MM.1S (cell line): ENCODE data around the gene C4orf33.

Experiments used
- DNase-seq: peaks from one replicate; pipeline ENCODE4 v3.0.0-alpha.2; 2015
- H2AFZ ChIP-seq: fragments of 300-600 bp; sonication (generic); 2 replicates; pipeline ENCODE4 v1.6.0; 2016; ENCODE audit warnings: antibody characterized with exemption, low read length
- H3F3A ChIP-seq: fragments of 300-600 bp; sonication (generic); 2 replicates; pipeline ENCODE4 v1.6.1; 2016; ENCODE audit warnings: mild to moderate bottlenecking, antibody characterized with exemption, low read length, moderate library complexity, mixed read lengths; ENCODE audit not compliant: insufficient read depth
- H3K27ac ChIP-seq: fragments of 300-600 bp; sonication (generic); 2 replicates; pipeline ENCODE4 v1.5.1; 2016; ENCODE audit warnings: mild to moderate bottlenecking, low read length
- H3K27me3 ChIP-seq: fragments of 300-600 bp; sonication (generic); replicated peaks from 2 replicates; pipeline ENCODE4 v1.6.0; 2016; ENCODE audit warnings: low read length; ENCODE audit not compliant: insufficient read depth
- H3K36me3 ChIP-seq: fragments of 300-600 bp; sonication (generic); replicated peaks from 2 replicates; pipeline ENCODE4 v1.6.1; 2016; ENCODE audit warnings: mild to moderate bottlenecking, low read length, mixed read lengths; ENCODE audit not compliant: insufficient read depth
- H3K4me1 ChIP-seq: fragments of 300-600 bp; sonication (generic); 2 replicates; pipeline ENCODE4 v1.6.1; 2016; ENCODE audit warnings: low read length, mixed read lengths
- H3K4me2 ChIP-seq: fragments of 300-600 bp; sonication (generic); 2 replicates; pipeline ENCODE4 v1.6.0; 2016; ENCODE audit warnings: low read depth, low read length
- H3K4me3 ChIP-seq: fragments of 300-600 bp; sonication (generic); 2 replicates; pipeline ENCODE4 v1.5.1; 2016; ENCODE audit warnings: low read length, mixed read lengths
- H3K79me2 ChIP-seq: fragments of 300-600 bp; sonication (generic); 2 replicates; pipeline ENCODE4 v1.6.1; 2016; ENCODE audit warnings: mixed run types, low read length, mixed read lengths
- H3K9ac ChIP-seq: fragments of 300-600 bp; sonication (generic); 2 replicates; pipeline ENCODE4 v1.6.1; 2016; ENCODE audit warnings: low read length, mixed read lengths
- H3K9me2 ChIP-seq: fragments of 300-600 bp; sonication (generic); replicated peaks from 2 replicates; pipeline ENCODE4 v1.6.1; 2016; ENCODE audit warnings: mild to moderate bottlenecking, low read length, mixed read lengths; ENCODE audit not compliant: insufficient read depth
- H3K9me3 ChIP-seq: fragments of 300-600 bp; sonication (generic); replicated peaks from 2 replicates; pipeline ENCODE4 v1.6.1; 2016; ENCODE audit warnings: mild to moderate bottlenecking, low read length, mixed read lengths; ENCODE audit not compliant: insufficient read depth
- H4K20me1 ChIP-seq: fragments of 300-600 bp; sonication (generic); 2 replicates; pipeline ENCODE4 v1.6.1; 2016; ENCODE audit warnings: mild to moderate bottlenecking, low read length, moderate library complexity, mixed read lengths; ENCODE audit not compliant: insufficient read depth
- EZH2 ChIP-seq: fragments of 300-600 bp; sonication (generic); optimal IDR thresholded peaks from 2 replicates; pipeline ENCODE3; 2017; ENCODE audit warnings: low read depth, mild to moderate bottlenecking, antibody characterized with exemption, low read length, mixed read lengths
- EZH2phosphoT487 ChIP-seq: fragments of 300-600 bp; sonication (generic); IDR thresholded peaks from 2 replicates; pipeline ENCODE4 v1.6.1; 2018; ENCODE audit warnings: antibody characterized with exemption, low read length
- TF ChIP-seq, protein P1 (sequence below): fragments of 300-600 bp; sonication (generic); IDR thresholded peaks from 2 replicates; pipeline ENCODE4 v1.5.1; 2016; ENCODE audit warnings: antibody characterized with exemption, low read length, mixed read lengths

The C4orf33 gene

DNA sequence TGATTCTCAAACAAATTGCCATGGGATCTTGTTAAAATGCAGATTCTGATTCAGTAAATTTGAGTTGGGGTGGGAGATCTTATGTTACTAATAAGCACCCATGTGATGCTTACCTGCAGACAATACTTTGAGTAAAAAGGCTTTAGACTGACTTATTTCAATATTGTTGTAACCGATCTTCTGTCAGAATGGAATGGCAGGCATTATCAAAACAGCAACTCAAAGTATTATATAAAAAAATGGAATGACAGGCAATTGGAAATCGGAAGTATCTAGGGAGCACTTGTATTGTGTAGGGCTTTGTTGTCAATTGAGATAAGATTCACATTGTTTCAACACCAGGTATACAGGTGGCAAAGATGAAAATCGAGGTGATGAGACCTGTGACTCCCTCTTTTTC lies 67.5 kb downstream of the C4orf33 start:
- no peak for DNase-seq
- H3K79me2 ChIP-seq = no peaks in the 10 kb centered on the region
- no peaks in the 10 kb centered on the region for H3K9me3 ChIP-seq
- H3K27ac ChIP-seq = no peak overlapping the region
- no peak overlapping the region for H2AFZ ChIP-seq
- H3K9me2 ChIP-seq = no peaks in the 10 kb centered on the region
- no peaks in the 10 kb centered on the region for H3K36me3 ChIP-seq
- no peaks in the 10 kb centered on the region for H4K20me1 ChIP-seq
- no peaks in the 10 kb centered on the region for H3F3A ChIP-seq
- no peaks in the 10 kb centered on the region for H3K4me1 ChIP-seq
- TF ChIP-seq EZH2 = no peak
- TF ChIP-seq, protein P1, sequence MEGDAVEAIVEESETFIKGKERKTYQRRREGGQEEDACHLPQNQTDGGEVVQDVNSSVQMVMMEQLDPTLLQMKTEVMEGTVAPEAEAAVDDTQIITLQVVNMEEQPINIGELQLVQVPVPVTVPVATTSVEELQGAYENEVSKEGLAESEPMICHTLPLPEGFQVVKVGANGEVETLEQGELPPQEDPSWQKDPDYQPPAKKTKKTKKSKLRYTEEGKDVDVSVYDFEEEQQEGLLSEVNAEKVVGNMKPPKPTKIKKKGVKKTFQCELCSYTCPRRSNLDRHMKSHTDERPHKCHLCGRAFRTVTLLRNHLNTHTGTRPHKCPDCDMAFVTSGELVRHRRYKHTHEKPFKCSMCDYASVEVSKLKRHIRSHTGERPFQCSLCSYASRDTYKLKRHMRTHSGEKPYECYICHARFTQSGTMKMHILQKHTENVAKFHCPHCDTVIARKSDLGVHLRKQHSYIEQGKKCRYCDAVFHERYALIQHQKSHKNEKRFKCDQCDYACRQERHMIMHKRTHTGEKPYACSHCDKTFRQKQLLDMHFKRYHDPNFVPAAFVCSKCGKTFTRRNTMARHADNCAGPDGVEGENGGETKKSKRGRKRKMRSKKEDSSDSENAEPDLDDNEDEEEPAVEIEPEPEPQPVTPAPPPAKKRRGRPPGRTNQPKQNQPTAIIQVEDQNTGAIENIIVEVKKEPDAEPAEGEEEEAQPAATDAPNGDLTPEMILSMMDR = no peak
- no peak overlapping the region for H3K9ac ChIP-seq
- H3K27me3 ChIP-seq = no peaks in the 10 kb centered on the region
- H3K4me2 ChIP-seq = no peak overlapping the region
- no peak overlapping the region for H3K4me3 ChIP-seq

DNA sequence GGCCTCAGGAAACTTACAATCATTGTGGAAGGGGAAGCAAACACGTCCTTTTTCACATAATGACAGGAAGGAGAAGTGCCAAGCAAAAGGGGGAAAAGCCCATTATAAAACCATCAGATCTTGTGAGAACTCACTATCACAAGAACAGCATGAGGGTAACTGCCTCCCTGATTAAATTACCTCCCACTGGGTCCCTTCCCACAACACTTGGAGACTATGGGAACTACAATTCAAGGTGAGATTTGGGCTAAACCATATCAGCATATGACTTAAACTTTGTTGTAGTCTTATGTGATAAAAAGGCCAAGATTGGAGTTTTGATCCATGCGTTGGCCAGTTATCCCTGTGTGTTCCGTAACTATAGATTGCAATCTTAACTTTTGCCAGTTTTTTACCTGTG lies 68.3 kb downstream of the C4orf33 start:
- Histone ChIP-seq H3K27ac (no peak overlapping the region), H3K9me3 (no peaks in the 10 kb centered on the region), H3K9me2 (no peaks in the 10 kb centered on the region), H3K4me1 (no peaks in the 10 kb centered on the region), H3K27me3 (no peaks in the 10 kb centered on the region), H3F3A (no peaks in the 10 kb centered on the region), H3K4me2 (no peak overlapping the region), H3K79me2 (no peaks in the 10 kb centered on the region), H4K20me1 (no peaks in the 10 kb centered on the region), H3K36me3 (no peaks in the 10 kb centered on the region), H3K4me3 (no peak overlapping the region), H3K9ac (no peak overlapping the region), H2AFZ (no peak overlapping the region)
- DNase-seq = no peak
- no peak for TF ChIP-seq EZH2phosphoT487
